Smooth muscle cell (in vitro differentiated cells): Measurements from ENCODE around the gene CCDC183. TPM values are rescaled to one million over a fixed set of nuclear protein-coding genes. Genes with fewer than 3 reads are reported as not detected.
"Not testable (repeated sequence)": the region's sequence is repeated elsewhere in the genome, so short reads cannot be mapped to it uniquely, and the experiment has no call there.

Experiments used
- DNase-seq: peaks from one replicate; lab custom pipeline; 2025; ENCODE audit not compliant: unreplicated experiment; lab: John Stamatoyannopoulos, UW
- H2AFZ ChIP-seq: fragments of 200-600 bp; sonication (generic); 2 replicates; pipeline ENCODE4 v1.6.0; 2016; ENCODE audit warnings: antibody characterized with exemption, low read depth, mild to moderate bottlenecking
- H3F3A ChIP-seq: fragments of 200-600 bp; sonication (generic); 2 replicates; pipeline ENCODE4 v1.6.0; 2017; ENCODE audit warnings: antibody characterized with exemption, low read depth
- H3K27ac ChIP-seq: fragments of 200-600 bp; sonication (generic); 2 replicates; pipeline ENCODE4 v1.5.1; 2016; ENCODE audit warnings: low read depth, mild to moderate bottlenecking
- H3K27me3 ChIP-seq: fragments of 200-600 bp; sonication (generic); 2 replicates; pipeline ENCODE4 v1.6.1; 2016; ENCODE audit warnings: low read depth, mild to moderate bottlenecking
- H3K36me3 ChIP-seq: fragments of 200-600 bp; sonication (generic); 2 replicates; pipeline ENCODE4 v1.5.1; 2016; ENCODE audit warnings: low read depth
- H3K4me1 ChIP-seq: fragments of 200-600 bp; sonication (generic); 2 replicates; pipeline ENCODE4 v1.5.1; 2016; ENCODE audit warnings: low read depth
- H3K4me2 ChIP-seq: fragments of 200-600 bp; sonication (generic); 2 replicates; pipeline ENCODE4 v1.6.0; 2016; ENCODE audit warnings: mild to moderate bottlenecking
- H3K4me3 ChIP-seq: fragments of 200-600 bp; sonication (generic); 2 replicates; pipeline ENCODE4 v1.5.1; 2016; ENCODE audit warnings: mild to moderate bottlenecking
- H3K79me2 ChIP-seq: fragments of 200-600 bp; sonication (generic); 2 replicates; pipeline ENCODE4 v1.6.0; 2016; ENCODE audit warnings: low read depth, mild to moderate bottlenecking
- H3K9ac ChIP-seq: fragments of 200-600 bp; sonication (generic); 2 replicates; pipeline ENCODE4 v1.6.0; 2016; ENCODE audit warnings: low read depth
- H3K9me3 ChIP-seq: fragments of 200-600 bp; sonication (generic); replicated peaks from 2 replicates; pipeline ENCODE4 v1.5.1; 2016; ENCODE audit warnings: low read depth
- H4K20me1 ChIP-seq: fragments of 200-600 bp; sonication (generic); 2 replicates; pipeline ENCODE4 v1.6.0; 2016; ENCODE audit warnings: low read depth
- WGBS: methylation state at CpG from one replicate; pipeline ENCODE4 v1.1.7; 2016; ENCODE audit warnings: low lambda C conversion rate; 5-methylcytosine and 5-hydroxymethylcytosine counted together
- polyA plus RNA-seq: library from polyadenylated mRNA; unstranded; fragments of >200 nt; fragmentation: Nextera tagmentation; extraction: Ambion mirVana; gene quantifications from 2 replicates; pipeline ENCODE4 v1.2.1, GENCODE V29; 2016
- total RNA-seq: library from RNA; depleted of rRNA; stranded (reverse); fragments of >200 nt; gene quantifications from 2 replicates; pipeline ENCODE4 v1.2.3, GENCODE V29; 2014
- TF ChIP-seq, protein P1 (sequence below): fragments of 200-600 bp; sonication (generic); IDR thresholded peaks from 2 replicates; pipeline ENCODE4 v1.5.1; 2017; ENCODE audit warnings: borderline replicate concordance, mild to moderate bottlenecking, antibody characterized with exemption; ENCODE audit not compliant: insufficient read depth, poor library complexity, severe bottlenecking

The CCDC183 gene
- total and polyA plus RNA-seq, 2 experiments from 2014 or later: 2.0 to 3.7 TPM

DNA sequence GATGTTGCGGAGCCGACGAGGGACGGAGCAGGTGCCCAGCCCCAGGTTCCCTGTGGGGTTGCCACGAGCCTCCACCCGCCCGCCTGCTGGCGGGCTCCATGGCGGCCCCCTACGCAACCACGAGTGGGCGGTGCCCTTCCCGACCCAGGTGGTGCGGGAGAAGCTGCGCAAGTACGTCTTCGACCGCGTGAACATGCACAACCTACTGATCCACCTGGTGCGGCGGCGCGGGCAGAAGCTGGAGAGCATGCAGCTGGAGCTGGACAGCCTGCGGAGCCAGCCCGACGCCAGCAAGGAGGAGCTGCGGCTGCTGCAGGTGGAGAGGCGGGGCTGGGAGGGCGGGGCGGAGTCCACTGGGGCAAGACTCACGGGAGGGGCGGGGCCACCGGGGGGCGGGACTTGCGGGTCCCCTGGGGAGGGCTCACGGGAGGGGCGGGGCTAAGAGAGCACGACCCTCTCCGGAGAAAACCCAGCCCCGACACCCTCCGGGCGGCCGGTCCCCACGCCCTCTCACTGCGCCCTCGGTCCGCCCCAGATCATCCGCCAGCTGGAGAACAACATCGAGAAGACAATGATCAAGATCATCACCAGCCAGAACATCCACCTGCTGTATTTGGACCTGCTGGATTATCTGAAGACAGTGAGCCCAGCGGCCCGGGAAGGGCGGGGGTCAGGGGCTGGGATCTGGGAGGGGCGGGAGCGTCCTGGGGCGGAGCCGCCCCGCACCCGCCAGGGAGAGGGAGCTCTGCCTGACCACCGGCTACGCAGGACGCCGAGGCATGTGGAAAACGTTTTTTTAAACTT is 3.9 kb downstream of the CCDC183 start:
- Histone ChIP-seq H3K4me2 (peak overlapping the region; percentile 95), H3K4me1 (peaks cover 28% of the 10 kb centered on the region), H3K27ac (no peak overlapping the region), H3K9me3 (no peaks in the 10 kb centered on the region), H3F3A (peaks cover 16% of the 10 kb centered on the region), H3K36me3 (no peaks in the 10 kb centered on the region), H3K4me3 (peak overlapping the region; percentile 68), H4K20me1 (no peaks in the 10 kb centered on the region), H3K79me2 (no peaks in the 10 kb centered on the region), H3K27me3 (no peaks in the 10 kb centered on the region), H3K9ac (no peak overlapping the region), H2AFZ (no peak overlapping the region)
- TF ChIP-seq, protein P1, sequence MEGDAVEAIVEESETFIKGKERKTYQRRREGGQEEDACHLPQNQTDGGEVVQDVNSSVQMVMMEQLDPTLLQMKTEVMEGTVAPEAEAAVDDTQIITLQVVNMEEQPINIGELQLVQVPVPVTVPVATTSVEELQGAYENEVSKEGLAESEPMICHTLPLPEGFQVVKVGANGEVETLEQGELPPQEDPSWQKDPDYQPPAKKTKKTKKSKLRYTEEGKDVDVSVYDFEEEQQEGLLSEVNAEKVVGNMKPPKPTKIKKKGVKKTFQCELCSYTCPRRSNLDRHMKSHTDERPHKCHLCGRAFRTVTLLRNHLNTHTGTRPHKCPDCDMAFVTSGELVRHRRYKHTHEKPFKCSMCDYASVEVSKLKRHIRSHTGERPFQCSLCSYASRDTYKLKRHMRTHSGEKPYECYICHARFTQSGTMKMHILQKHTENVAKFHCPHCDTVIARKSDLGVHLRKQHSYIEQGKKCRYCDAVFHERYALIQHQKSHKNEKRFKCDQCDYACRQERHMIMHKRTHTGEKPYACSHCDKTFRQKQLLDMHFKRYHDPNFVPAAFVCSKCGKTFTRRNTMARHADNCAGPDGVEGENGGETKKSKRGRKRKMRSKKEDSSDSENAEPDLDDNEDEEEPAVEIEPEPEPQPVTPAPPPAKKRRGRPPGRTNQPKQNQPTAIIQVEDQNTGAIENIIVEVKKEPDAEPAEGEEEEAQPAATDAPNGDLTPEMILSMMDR: no peak
- DNase-seq: peak; percentile 59
- 1% methylated on average over 59 of the region's 63 CpGs for whole genome bisulfite sequencing

DNA sequence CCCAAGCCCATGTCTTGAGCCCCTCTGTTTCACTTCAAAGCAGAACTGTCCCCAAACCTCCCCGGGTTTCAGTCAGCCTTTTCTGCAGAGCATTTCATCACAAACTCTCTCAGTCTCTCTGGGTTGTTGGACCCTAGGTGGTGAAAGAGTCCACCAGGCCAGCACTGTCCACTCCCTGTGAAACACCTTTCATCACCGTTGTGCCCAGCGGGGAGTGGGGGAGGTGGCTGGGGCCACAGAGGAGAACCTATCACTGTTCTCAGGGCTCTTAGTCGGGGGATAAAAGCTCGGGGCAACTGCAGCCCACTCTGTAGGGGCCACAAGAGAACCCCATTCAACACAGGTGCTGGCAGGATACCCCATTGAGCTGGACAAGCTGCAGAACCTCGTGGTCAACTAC is 6.2 kb downstream of the CCDC183 start:
- no peak overlapping the region for H3K4me3 ChIP-seq
- TF ChIP-seq, protein P1: no peak
- 98% methylated on average over 6 of the region's 6 CpGs for WGBS
- H3K9me3 ChIP-seq: no peaks in the 10 kb centered on the region
- no peaks in the 10 kb centered on the region for H3K27me3 ChIP-seq
- no peak overlapping the region for H3K9ac ChIP-seq
- H3K27ac ChIP-seq: no peak overlapping the region
- no peak overlapping the region for H2AFZ ChIP-seq
- DNase-seq: no peak
- no peaks in the 10 kb centered on the region for H3K36me3 ChIP-seq
- peaks cover 23% of the 10 kb centered on the region for H3K4me1 ChIP-seq
- H3K79me2 ChIP-seq: no peaks in the 10 kb centered on the region
- H3F3A ChIP-seq: peaks cover 16% of the 10 kb centered on the region
- no peaks in the 10 kb centered on the region for H4K20me1 ChIP-seq
- no peak overlapping the region for H3K4me2 ChIP-seq

DNA sequence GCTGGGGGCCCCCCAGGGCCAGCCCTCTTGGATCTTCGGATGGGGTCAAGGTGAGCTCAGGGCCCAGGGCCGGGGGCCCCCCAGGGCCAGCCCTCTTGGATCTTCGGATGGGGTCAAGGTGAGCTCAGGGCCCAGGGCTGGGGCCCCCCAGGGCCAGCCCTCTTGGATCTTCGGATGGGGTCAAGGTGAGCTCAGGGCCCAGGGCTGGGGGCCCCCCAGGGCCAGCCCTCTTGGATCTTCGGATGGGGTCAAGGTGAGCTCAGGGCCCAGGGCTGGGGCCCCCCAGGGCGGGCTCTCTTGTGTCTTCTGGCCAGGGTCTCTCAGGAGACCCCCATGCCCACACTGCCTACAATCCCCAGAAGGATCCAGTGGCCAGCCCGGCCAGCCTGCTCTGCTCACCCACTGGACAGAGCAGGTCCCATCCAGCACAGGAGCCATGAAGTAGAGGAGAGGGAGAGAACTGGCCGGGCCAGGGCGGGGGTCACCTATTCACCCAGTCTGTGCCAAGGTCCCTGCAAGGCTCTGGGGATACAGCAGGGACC is 6.9 kb downstream of the CCDC183 start:
- H3K36me3 ChIP-seq, H3K9ac ChIP-seq, H3K27me3 ChIP-seq, H3K79me2 ChIP-seq, DNase-seq, H3K4me3 ChIP-seq, H3F3A ChIP-seq, H4K20me1 ChIP-seq, H3K9me3 ChIP-seq, H2AFZ ChIP-seq, H3K4me2 ChIP-seq, H3K27ac ChIP-seq: not testable (repeated sequence)
- 97% methylated on average over 8 of the region's 9 CpGs for WGBS
- peaks cover 24% of the 10 kb centered on the region for H3K4me1 ChIP-seq

DNA sequence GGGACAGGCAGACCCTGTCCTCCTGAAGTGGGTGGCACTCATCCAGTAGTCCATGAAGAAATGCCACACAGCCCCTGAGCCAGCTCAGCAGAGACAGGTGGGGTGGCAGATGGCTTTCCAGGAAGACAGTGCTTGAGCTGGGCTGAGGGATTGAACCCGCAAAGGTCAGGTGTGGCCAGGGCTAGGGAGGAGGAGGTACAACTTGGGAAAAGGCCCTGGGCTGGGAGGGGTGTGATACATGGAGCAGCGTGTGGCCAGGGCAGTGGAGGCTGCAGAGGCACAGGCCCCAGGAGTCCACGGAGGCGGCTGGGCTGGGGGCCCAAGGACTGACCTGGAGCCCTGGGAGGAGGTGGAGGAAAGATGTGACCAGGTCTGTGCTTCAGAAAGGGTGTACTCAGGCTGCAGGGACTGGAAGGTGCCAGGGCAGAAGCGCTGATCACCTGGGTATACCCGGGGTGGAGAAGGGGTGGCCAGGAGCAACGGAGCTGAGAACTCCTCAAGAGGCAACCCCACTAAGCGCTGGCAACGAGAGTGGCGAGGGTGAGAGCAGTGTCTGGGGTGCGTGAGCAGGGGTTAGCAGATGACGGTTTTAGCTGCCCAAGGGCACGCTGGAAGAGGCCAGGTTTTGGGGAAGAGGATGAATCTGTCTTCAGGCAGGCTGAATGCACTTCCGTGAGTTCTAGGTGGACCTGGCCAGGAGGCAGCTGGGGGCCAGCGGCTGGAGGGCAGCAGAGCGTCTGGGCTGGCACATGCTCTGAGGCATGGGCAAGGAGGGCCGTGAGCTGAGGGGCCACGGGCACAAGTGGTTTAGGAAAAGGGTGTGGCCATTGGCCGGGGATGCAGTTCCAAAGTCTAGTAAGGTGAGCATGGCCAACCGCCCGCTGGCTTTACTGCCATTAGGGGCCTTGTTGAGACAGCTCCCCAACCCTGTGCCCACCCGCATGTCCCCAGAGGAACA is 7.7 kb downstream of the CCDC183 start:
- WGBS: 97% methylated on average over 22 of the region's 22 CpGs
- H3K4me2 ChIP-seq: no peak overlapping the region
- no peak overlapping the region for H3K9ac ChIP-seq
- H3K4me3 ChIP-seq: no peak overlapping the region
- no peak for DNase-seq
- TF ChIP-seq, protein P1: no peak
- peaks cover 3% of the 10 kb centered on the region for H4K20me1 ChIP-seq
- no peaks in the 10 kb centered on the region for H3K27me3 ChIP-seq
- peaks cover 24% of the 10 kb centered on the region for H3K4me1 ChIP-seq
- H2AFZ ChIP-seq: no peak overlapping the region
- H3K27ac ChIP-seq: no peak overlapping the region
- H3K9me3 ChIP-seq: no peaks in the 10 kb centered on the region
- H3K36me3 ChIP-seq: no peaks in the 10 kb centered on the region
- peaks cover under 1% of the 10 kb centered on the region for H3F3A ChIP-seq
- peaks cover 9% of the 10 kb centered on the region for H3K79me2 ChIP-seq
